IPS-18a (cell line): ENCODE measurements around the gene NOTCH4.

Experiments used
- H3K27ac ChIP-seq: one replicate; pipeline ENCODE4 v1.5.1; 2013; ENCODE audit warnings: low read length
- H3K27me3 ChIP-seq: one replicate; pipeline ENCODE4 v1.6.1; 2013; ENCODE audit warnings: mild to moderate bottlenecking, low read length; ENCODE audit not compliant: control insufficient read depth, insufficient read depth
- H3K36me3 ChIP-seq: one replicate; pipeline ENCODE4 v1.6.1; 2013; ENCODE audit warnings: low read depth, low read length; ENCODE audit not compliant: control insufficient read depth
- H3K4me1 ChIP-seq: one replicate; pipeline ENCODE4 v1.6.1; 2013; ENCODE audit warnings: low read depth, low read length; ENCODE audit not compliant: control insufficient read depth
- H3K4me3 ChIP-seq: one replicate; pipeline ENCODE4 v1.5.1; 2013; ENCODE audit warnings: low read length
- H3K9ac ChIP-seq: one replicate; pipeline ENCODE4 v1.6.1; 2013; ENCODE audit warnings: mild to moderate bottlenecking, low read length, moderate library complexity
- H3K9me3 ChIP-seq: one replicate; pipeline ENCODE4 v1.6.1; 2013; ENCODE audit warnings: low read depth, low read length; ENCODE audit not compliant: control insufficient read depth

NOTCH4 gene

GRCh38 chr6:32175711-32176475 lies 48.0 kb downstream of the NOTCH4 start, which contains the start of gene AGPAT1:
Gene AGPAT1 (minus strand): TSS chr6:32176084. CDS start chr6:32171496, 4,588 bp downstream.
- peak within 1 kb of the TSS; percentile 97 for H3K27ac ChIP-seq
- peak within 1 kb of the TSS; percentile 81 for H3K4me3 ChIP-seq
- no peaks in the 10 kb centered on the region for H3K27me3 ChIP-seq
- H3K9ac ChIP-seq: peak within 1 kb of the TSS; percentile 87
- peaks cover 21% of the 10 kb centered on the region for H3K4me1 ChIP-seq
- no peaks in the 10 kb centered on the region for H3K9me3 ChIP-seq
- peaks cover 13% of the 10 kb centered on the region for H3K36me3 ChIP-seq

GRCh38 chr6:32175322-32175710 lies 48.6 kb downstream of the NOTCH4 start:
- H3K4me1 ChIP-seq: peaks cover 21% of the 10 kb centered on the region
- peak overlapping the region; percentile 87 for H3K9ac ChIP-seq
- no peaks in the 10 kb centered on the region for H3K9me3 ChIP-seq
- H3K27me3 ChIP-seq: no peaks in the 10 kb centered on the region
- peak overlapping the region; percentile 81 for H3K4me3 ChIP-seq
- H3K36me3 ChIP-seq: peaks cover 18% of the 10 kb centered on the region
- H3K27ac ChIP-seq: no peak overlapping the region

DNA sequence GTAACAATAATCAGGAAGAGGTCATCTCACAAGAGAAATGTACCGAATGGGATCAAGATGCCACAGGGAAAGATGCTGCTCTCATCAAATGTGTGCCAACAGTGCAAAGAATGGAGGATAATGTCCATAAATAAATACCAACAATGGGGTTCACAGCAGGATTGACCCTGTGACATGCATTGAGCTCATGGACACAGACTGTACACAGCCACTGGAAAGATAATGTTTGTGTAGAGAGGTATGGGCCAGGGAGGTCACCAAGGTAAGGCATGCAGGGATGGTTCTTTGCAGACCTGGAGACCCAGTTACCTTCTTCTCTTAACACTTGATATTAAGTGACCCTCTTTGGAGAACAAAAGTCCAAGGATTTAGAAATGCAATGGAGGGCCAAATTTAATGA lies 49.5 kb downstream of the NOTCH4 start:
- no peaks in the 10 kb centered on the region for H3K9me3 ChIP-seq
- peaks cover 22% of the 10 kb centered on the region for H3K36me3 ChIP-seq
- no peak overlapping the region for H3K27ac ChIP-seq
- H3K27me3 ChIP-seq: no peaks in the 10 kb centered on the region
- no peak overlapping the region for H3K9ac ChIP-seq
- peaks cover 21% of the 10 kb centered on the region for H3K4me1 ChIP-seq
- H3K4me3 ChIP-seq: peak overlapping the region; percentile 81

DNA sequence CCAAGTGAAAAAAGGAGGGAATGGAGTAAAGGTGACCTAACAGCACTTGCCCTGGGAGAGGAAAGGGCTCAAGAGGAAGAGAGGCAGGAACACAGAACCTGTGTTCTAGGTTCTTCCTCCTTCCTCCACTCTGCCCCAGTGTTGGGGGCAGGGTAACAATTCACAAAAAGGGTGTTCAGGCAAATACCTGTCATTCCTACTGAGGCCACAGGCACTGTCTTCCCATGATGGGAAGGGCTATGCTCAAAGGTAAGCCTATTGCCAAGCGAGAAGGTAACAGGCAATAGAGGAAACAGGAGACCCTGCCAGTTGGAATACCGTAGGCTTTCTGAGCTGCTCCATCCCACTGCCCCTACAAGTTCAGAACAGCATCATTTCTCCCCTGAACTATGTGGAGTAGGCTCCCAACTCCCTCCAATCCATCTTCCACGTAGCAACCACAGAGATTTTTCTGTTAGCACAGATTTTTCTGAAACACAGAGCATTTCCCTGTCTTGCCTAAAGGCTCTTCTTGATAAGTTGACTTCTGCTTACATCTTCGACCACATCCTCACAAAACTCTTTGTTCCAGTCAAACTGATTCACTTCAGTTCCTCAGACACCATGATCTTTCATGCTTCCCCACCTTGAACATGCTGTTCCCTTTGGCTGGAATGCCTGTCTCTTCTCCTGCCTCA lies 50.7 kb downstream of the NOTCH4 start:
- H3K9me3 ChIP-seq: no peaks in the 10 kb centered on the region
- H3K27ac ChIP-seq: no peak overlapping the region
- no peak overlapping the region for H3K9ac ChIP-seq
- H3K36me3 ChIP-seq: peaks cover 34% of the 10 kb centered on the region
- H3K4me1 ChIP-seq: peaks cover 18% of the 10 kb centered on the region
- H3K4me3 ChIP-seq: no peak overlapping the region
- H3K27me3 ChIP-seq: no peaks in the 10 kb centered on the region

GRCh38 chr6:32171234-32171633 lies 52.6 kb downstream of the NOTCH4 start:
- H3K4me1 ChIP-seq: peaks cover 10% of the 10 kb centered on the region
- no peaks in the 10 kb centered on the region for H3K27me3 ChIP-seq
- peaks cover 38% of the 10 kb centered on the region for H3K36me3 ChIP-seq
- no peak overlapping the region for H3K27ac ChIP-seq
- H3K9ac ChIP-seq: no peak overlapping the region
- no peaks in the 10 kb centered on the region for H3K9me3 ChIP-seq
- H3K4me3 ChIP-seq: no peak overlapping the region

GRCh38 chr6:32170294-32170693 lies 53.6 kb downstream of the NOTCH4 start:
- H3K27me3 ChIP-seq: no peaks in the 10 kb centered on the region
- H3K36me3 ChIP-seq: peaks cover 38% of the 10 kb centered on the region
- H3K4me3 ChIP-seq: no peak overlapping the region
- no peaks in the 10 kb centered on the region for H3K9me3 ChIP-seq
- H3K4me1 ChIP-seq: peaks cover 9% of the 10 kb centered on the region
- no peak overlapping the region for H3K9ac ChIP-seq
- H3K27ac ChIP-seq: no peak overlapping the region

DNA sequence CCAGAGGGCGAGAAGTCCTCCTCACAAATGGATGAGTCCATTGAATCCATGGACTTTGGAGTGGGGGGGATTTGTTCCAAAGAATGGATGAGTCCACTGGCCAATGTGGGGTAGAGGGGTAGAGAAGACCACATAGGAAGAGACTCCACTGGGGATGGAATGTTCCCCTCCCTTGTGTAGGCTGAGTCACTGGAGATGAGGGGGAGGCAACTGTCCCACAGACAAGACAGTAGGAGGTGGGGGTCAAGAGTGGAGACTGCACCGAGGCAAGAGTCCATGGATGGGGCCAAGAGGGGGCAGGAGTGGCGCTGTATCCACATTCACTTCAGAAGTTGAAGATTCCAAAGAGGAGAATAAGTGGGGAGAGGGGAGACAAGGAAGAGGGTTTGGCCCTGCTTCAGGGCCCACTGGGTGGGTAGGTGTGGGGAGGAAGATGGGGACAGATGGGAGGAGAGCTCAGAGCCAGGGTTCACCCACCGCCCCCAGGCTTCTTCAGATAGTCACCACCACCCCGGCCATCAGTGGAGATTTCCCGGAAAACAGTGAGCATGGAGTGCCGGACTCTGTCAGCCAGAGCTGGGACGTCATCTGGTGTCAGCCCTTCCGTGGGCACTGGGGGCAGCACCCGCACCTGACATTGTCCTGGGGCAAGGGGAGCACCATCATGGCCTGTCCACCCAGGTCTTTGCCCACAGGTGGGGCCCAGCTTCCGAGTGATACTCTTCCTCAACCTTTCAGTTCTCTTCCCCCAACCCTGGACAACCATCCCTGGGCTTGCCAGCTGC lies 54.9 kb downstream of the NOTCH4 start:
- peaks cover 37% of the 10 kb centered on the region for H3K36me3 ChIP-seq
- no peak overlapping the region for H3K4me3 ChIP-seq
- no peaks in the 10 kb centered on the region for H3K4me1 ChIP-seq
- H3K27ac ChIP-seq: no peak overlapping the region
- no peak overlapping the region for H3K9ac ChIP-seq
- no peaks in the 10 kb centered on the region for H3K9me3 ChIP-seq
- no peaks in the 10 kb centered on the region for H3K27me3 ChIP-seq

DNA sequence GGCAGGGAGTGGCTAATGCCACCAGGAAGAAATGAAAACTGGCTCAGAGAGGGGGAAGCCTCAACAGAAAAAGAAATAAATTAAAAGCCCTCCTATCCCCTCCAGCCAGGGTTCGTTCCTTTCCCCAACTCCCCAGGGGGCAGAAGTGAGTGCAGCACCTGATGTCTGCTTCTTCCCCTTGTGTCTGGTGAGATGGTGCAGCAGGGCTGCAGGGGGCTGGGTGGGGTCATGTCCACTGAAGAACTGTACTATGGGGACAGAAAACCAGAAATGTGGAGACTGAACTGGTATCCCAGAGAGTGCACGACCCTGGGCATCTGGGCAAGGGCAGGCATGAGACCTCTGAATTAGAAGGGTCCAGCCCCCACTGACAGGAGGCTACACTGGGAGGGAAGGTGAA lies 55.5 kb downstream of the NOTCH4 start:
- H3K4me3 ChIP-seq: no peak overlapping the region
- no peak overlapping the region for H3K9ac ChIP-seq
- H3K36me3 ChIP-seq: peaks cover 40% of the 10 kb centered on the region
- H3K9me3 ChIP-seq: no peaks in the 10 kb centered on the region
- H3K27ac ChIP-seq: no peak overlapping the region
- no peaks in the 10 kb centered on the region for H3K27me3 ChIP-seq
- no peaks in the 10 kb centered on the region for H3K4me1 ChIP-seq

DNA sequence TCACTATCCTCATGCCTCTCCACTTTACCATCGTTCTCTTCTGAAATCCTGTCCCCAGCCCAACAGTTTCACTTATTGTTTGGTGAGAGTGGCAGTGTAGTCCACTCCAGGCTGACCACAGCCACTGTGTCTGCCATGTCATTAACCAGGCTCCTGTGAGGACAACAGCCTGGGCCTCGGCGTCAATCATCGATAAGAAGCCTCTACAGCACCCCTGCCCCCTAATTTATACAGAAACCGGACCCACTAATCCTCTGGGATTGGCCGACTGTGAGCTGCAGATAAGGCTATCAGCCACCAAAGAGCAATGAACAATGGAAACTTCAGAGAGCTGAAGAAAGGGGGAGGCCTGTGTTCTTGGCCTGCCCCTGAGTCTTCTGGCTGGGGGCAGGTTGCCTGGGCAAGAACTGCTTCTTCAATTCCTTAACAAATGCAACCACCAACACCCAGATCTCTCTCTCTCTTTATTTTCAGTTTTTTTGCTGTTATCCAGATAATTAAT lies 56.1 kb downstream of the NOTCH4 start:
- Histone ChIP-seq H3K27ac (no peak overlapping the region), H3K27me3 (no peaks in the 10 kb centered on the region), H3K9me3 (no peaks in the 10 kb centered on the region), H3K36me3 (peaks cover 45% of the 10 kb centered on the region), H3K4me3 (no peak overlapping the region), H3K9ac (no peak overlapping the region), H3K4me1 (no peaks in the 10 kb centered on the region)

- Histone ChIP-seq H3K9me3 (no peaks in the 10 kb centered on the region), H3K27me3 (no peaks in the 10 kb centered on the region), H3K27ac (no peak overlapping the region), H3K4me3 (no peak overlapping the region), H3K9ac (no peak overlapping the region), H3K4me1 (no peaks in the 10 kb centered on the region), H3K36me3 (peaks cover 49% of the 10 kb centered on the region)
Observed at GRCh38 chr6:32167154-32167760, 56.6 kb downstream of the NOTCH4 start.
